NCI-H1694 (cell line): ENCODE data around the gene DMRTC2.
"Not testable (repeated sequence)": the region's sequence is repeated elsewhere in the genome, so short reads cannot be mapped to it uniquely, and the experiment has no call there.

Source experiments
- DNase-seq: peaks from one replicate; lab custom pipeline; 2025; lab: John Stamatoyannopoulos, UW

Gene DMRTC2

GRCh38 chr19:41871573-41872383 lies 26.9 kb downstream of the DMRTC2 start:
- DNase-seq: no peak

DNA sequence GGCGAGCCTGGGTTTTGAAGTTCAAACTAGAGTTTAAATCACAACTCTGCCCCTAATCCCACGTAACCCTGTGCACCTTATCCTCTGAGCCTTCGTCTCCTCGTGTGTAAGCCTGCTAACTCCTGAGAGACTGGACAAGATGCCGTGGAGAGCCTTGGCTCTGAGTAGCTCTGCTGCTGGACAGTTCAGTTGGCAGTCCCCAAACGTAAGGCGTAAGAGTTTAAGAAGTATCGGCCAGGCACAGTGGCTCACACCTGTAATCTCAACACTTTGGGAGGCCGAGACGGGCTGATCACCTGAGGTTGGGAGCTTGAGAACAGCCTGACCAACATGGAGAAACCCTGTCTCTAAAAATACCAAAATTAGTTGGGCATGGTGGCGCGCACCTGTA lies 27.5 kb downstream of the DMRTC2 start:
- DNase-seq: no peak

DNA sequence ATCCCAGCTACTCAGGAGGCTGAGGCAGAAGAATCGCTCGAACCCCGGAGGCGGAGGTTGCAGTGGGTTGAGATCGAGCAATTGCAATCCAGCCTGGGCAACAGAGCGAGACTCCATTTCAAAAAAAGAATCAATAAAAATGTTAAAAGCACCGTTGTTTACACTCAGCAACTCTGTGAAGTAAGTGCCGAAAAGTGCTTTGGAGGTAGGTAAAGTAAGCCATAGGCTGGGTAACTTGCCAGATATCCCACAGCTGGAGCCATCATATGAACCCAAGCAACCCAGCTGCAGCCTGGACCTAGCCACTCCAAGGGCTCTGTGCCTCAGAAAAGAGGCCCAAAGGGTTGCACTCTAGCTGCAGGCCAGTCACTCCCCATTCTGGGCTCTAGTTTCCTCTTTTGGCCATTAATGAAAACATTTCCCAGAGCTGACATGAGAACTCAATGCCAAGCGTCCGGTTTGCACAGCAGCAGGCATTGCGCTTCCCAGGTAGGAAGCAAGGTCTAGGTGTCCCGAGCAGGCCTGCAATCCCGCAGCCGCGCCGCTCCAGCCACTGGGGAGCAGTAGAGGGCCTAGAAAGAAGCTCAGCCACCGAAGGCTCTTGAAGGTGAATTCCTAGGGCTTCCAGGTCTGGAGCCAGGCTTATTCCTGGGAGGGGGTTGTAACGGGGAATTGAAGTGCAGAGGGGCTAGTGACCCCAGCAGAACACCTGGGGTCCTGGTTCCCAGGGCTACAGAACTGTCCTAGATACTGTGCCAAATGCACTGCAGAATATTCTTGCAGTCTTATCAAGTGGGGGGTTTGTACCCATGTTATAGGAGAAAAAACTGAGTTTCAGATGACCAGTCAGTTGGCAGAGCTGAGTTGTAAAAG lies 28.2 kb downstream of the DMRTC2 start:
- DNase-seq: peak; percentile 50

DNA sequence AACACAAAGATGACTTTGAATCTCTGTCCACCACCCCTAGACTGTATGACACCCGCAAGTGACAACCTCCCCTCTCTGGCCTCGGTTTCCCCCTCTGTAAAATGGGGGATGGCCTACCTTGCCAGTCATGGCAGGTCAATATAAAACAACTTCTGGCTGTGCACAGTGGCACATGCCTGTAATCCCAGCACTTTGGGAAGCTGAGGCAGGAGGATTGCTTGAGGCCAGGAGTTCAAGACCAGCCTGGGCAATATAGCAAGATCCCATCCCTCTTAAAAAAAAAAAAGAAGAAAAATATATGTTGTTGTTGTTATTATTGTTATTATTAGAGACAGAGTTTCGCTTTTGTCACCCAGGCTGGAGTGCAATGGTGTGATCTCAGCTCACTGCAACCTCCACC lies 31.1 kb downstream of the DMRTC2 start:
- DNase-seq: not testable (repeated sequence)

DNA sequence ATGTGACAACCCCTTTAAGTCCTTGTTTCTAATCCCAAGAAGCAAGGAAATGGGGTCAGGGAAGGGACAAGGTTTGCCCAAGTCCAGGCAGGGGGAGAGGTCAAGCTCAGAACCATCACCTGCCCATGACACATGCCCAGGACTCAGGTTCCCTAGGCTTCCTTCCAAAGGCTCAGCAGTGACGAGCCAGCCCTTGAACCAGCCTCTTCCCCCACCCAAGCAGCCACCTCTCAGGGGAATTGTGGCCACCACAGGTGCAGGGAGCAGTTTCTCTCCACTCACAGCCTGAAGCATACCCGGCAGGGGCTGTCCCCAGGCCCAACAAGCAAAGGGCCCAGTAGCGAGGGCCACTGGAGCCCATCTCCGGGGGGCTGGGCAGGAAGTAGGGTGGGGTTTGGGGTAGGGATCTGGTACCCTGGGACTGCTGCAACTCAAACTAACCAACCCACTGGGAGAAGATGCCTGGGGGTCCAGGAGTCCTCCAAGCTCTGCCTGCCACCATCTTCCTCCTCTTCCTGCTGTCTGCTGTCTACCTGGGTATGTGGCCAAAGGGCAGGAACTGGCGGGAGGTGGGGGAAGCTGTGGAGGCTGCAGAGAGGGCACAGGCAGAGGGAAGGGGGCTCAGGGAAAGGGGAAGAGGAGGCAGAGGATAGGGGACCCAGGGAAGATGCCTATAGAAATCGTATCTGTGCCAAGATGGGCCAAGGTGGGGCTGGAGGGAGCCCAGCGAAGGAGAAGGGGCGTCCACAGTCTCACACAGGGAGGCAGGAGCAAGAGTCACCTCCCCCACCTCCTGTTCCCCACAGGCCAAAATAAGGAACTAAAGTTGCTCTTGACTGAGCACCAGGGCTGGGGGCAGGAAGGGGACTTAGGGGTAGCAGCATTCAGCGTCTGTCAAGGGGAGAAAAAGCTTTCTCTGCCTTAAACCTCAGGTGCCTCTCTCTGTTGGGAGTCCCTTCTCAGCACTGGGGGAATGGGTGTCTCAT lies 32.3 kb downstream of the DMRTC2 start, which contains the start of gene CD79A:
CD79A (plus strand) TSS at position 433 of the 986 bp plus-strand sequence; CDS start at position 459, 26 bp downstream.
- DNase-seq: no peak

DNA sequence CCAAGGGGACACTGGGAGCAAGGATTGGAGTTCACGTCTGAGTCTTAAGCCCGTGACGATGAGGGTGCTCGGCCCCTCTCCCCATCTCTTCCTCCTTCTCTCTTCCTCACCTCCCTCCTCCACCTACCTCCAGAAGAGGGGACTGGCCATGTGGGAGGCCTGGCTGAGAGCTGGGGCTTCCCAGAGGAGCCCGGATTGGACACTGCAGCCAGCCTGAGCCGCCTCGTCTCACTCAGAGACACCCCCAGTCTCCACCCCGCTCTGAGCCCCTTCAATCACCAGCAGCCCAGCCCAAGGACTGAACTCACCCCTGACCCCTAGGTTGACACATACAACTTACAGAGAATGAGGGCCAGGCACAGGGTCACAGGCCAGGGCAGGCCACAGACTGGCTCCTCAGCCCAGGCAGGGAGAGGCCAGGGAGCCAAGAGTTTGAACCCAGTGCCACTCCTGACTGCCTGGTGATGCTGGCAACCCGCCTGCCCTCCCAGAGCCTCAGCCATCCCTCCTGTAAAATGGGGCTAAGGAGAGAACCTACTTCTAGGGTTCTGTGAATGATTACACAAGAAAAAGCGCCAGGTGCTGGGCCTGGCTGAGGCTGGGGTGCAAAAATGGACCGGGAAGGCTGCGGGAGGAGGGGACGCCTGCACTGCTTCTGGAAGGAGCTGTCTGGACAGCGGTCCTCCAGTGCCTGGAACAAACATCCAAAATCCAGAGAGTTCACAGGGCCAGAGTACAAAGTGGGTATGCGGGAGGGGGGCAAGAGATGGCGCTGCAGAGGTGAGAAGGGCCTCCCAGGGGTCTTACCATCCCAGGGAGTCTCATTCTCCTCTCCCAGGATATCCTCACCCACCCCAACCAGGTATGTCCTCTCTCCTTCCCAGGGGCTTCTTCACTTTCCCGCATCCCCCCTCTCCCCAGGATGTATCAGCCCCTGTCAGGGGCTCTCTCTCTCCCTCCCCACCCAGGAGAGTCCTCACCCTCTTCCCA lies 33.4 kb downstream of the DMRTC2 start:
- DNase-seq: no peak

GRCh38 chr19:41879080-41879479 lies 34.2 kb downstream of the DMRTC2 start:
- DNase-seq: no peak

DNA sequence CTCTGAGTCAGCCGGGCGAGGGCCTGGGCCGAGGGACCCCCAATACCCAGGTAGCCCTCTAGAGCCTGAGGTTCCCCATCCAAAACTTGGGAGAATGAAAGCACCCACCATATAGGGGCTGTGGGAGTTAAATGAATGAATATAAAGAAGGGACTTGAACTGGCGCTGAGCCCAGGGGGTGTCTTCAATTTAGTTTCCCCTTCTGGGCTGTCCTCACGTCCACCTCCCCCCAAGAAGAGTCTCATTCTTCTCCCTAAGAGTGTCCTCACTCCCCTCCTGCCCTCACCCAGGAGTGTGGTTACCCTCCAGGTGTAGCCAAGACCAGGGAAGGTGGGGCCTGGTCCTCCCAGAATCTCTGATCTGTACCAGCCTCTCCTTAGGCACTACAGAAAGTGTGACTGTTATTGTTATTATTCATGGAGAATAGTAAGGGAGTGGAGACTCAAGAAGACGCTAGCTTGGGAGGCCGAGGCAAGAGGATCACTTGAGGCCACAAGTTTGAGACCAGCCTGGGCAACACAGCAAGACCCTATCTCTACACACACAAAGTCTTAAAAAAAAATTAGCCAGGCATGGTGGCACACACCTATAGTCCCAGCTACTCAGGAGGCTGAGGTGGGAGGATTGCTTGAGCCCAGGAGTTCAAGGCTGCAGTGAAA lies 35.0 kb downstream of the DMRTC2 start:
- DNase-seq: no peak

DNA sequence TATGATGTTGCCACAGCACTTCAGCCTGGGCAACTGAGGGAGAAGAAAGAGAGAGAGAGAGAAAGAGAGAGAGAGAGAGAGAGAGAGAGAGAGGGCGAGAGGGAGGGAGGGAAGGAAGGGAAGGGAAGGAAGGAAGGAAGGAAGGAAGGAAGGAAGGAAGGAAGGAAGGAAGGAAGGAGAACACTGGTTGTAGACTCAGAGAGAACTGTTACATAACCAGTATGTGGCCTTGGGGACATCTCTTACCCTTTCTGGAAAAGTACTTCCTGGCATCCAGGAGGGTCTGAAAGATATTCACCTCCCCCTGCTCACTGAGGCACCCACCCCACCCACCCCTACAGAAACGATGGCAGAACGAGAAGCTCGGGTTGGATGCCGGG lies 35.5 kb downstream of the DMRTC2 start:
- no peak for DNase-seq

DNA sequence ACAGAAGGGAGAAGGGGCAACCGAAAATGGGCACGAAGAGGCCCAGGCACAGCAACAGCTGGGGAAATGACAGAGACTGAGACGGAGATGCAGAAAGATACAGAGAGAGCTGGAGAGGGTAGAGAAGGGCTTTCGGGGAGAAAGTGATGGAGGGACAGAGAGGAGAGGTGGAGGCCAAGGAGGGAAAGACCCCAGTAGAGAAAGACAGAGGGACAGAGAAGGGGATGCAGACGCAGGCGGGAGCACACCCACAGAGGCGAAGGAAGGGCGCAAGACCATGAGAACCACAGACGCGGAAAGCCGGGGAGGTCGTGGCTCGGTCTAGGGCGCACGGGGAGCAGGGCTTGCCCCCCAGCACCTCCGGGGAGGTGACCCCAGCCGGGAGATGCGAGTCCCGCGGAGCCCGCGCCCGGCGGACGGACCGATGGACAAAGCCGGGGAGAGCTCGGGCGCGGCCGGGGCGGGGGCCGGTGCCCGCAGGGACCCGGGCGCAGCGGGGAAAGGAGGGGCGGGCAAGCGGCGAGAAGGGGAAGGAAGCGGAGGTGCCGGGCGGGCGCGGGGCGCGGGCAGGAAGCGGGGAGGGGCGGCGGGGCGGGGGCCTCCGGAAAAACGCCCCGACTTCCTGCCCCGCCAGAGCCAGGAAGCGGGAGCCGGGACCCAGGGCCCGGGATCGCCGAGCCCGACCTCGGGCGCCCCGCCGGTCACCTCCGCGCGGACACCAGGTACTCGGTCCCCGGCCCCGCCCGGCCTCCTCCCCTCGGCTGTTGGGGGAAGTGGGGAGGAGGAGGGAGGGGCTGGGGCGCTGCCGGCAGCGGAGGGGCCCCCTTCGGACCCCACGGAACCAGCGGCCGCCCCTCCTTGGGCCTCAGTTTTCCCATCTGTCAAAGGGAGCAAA lies 38.0 kb downstream of the DMRTC2 start, which contains the start of gene ARHGEF1:
ARHGEF1 (plus strand) TSS at position 617 of the 895 bp plus-strand sequence. CDS start 4,899 bp downstream, outside the sequence.
- no peak for DNase-seq

DNA sequence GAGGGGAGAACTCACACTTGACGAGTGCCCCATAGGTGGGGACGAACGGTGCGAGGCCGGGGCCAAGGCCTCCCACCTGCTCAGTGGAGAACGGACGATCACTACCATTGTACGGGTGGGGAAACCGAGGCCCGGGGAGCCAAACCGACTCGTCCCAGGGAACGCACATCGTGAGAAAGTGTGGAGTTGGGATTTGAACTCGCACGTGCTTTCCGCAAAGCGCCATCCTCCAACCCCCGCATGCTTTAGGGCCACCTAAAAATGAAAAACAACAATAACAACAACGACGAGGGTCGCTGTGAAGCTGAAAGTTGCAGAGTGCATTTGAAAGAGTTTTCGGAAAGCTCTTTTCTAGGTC lies 38.6 kb downstream of the DMRTC2 start:
- DNase-seq: no peak

DNA sequence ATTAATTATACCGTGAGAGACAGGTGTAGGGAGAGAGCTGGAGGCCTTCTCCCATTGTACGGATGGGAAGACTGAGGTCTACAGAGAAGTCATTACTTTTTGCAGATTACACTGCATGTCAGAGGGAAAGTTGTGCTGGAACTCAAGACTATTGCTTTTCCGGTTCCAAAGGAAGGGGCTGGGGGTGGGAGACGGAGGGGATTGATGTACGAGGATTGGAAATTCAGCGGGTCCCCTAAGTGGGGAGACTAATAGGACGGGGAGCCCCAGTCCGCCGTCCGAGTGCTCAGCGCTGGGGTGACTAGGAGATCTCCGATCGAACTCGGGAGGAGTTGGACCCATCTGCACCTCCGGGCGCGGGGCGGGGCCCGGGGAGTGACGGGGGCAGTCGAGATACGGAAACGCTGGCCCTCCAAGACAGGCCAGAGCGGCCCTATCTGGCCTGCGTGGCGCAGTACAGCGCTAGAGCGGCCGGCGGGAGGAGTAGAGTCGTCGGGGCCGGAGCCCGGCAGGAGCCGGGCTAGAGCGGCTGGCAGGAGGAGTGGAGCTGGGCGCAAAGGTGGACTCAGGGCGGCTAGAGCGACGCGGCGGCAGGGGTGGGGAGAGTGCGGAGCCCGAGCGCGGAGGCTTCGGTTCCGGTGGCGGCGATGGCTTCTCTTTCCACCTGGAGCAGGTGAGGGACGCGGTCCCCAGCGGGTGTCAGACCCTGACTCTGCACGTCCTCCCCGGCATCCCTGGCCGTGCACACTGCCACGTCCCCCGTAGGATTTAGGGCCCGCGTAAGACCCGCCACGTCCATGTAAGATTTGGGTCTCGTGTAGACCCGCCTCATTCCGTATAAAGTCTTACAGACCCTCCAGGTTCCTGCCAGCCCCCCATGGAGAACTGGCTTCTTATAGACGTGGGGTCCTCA lies 39.2 kb downstream of the DMRTC2 start:
- DNase-seq: peak; percentile 85

DNA sequence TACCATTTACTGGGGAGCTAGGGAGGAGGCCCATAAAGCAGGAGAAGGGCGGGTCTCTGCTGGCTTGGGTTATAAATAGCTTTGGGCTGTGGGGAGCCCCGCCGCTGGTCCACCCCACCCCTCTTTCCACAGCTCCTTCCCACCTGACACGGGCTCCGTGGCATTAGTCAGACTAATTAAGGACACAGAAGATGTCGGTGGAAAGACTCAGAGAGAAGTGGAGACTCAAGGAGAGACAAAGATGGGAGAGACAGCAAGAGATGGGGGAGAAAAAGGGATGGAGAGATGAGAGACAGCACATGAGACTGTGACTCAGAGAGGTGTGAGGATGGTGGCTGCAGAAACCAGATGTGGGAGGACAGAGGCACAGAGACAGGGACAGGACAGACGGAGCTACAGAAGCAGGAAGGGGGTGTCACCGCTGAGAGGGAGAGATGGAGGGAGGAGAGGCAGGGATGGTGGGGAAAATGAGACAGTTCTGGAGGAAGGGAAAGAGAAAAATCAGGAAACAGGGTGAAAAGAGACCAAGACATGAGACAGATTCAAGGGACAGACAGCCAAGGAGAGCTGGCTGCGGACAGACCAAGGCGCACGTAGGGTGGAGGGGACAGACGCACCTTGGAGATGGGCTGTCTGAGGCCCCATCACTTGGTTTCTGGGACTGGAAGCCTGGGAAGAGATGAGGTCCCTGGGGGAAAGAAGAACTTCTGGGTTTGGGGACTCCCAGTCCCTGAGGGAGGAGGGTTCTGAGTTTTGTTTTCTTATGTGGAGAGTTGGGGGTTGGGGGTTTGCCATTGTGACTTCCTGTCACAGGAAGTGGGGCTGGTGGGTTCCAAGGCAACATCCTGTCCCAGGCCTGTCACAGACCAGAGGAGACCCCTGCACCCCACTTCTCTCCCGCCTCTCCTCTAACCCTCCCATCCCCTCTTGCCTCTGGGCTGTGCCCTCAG lies 42.2 kb downstream of the DMRTC2 start:
- DNase-seq: no peak

DNA sequence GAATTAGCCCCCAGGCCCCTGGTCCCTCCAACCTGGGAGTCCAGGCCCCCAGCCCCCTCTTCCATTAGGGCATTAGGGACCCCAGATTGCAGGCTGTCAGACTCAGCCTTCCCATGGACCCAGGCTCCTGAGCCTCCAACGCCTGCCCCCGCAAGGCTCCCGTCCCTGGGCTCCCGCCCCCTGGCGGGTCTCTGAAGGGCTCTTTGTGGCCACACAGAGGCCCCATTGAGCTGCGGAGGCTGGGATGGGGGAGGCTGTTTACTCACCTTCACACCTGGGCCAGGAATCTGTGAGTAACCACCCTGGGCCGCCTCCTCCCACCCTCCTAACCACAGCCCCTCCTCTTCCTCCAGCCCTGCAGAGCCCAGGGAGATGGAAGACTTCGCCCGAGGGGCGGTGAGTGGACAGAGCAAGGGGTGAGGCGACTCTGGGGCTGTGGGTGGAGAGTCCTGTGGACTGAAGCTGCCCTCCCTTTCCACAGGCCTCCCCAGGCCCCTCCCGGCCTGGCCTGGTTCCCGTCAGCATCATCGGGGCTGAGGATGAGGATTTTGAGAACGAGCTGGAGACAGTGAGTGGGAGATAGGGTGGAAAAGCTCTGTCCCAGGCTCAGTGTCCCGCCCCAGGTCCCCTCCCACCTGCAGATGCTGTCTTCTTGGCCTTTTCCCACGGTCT lies 43.0 kb downstream of the DMRTC2 start:
- no peak for DNase-seq

- no peak for DNase-seq
Measured at GRCh38 chr19:41888926-41889325, 44.1 kb downstream of the DMRTC2 start.

- DNase-seq: no peak
Measured at GRCh38 chr19:41889896-41890295, 45.1 kb downstream of the DMRTC2 start.
